K562 (cell line): ENCODE data around the gene UBA52. TPM values are rescaled to one million over a fixed set of nuclear protein-coding genes. Genes with fewer than 3 reads are reported as not detected.
A peak's percentile ranks its signal among the peaks of the same experiment; 100 is the strongest.

Experiments used
- CAMTA2 ChIP-seq: fragments of 250-450 bp; sonication (Bioruptor Pico); conservative IDR thresholded peaks from 2 replicates; pipeline ENCODE4 v1.5.1; 2022
- CEBPG ChIP-seq, 3 experiments: fragments of 200-800 bp in 1 of 3; sonication (Bioruptor generic) in 1 of 3; sonication (generic) in 1 of 3; formaldehyde crosslinking in 1 of 3; IDR thresholded peaks in 2 of 3; conservative IDR thresholded peaks in 1 of 3; 2 replicates each; pipeline versions ENCODE4 v1.6.1 to v1.8.0; 2016 to 2022; ENCODE audit warnings: missing compliant biosample characterization in 2 of 3, missing genetic modification characterization in 2 of 3, mild to moderate bottlenecking in 1 of 3, missing genetic modification reagents in 1 of 3
- CTCF ChIP-seq, 3 experiments: IDR thresholded peaks in 2 of 3; conservative IDR thresholded peaks in 1 of 3; 2 replicates each; pipeline ENCODE4 v1.5.1; 2011 to 2012; ENCODE audit warnings: low read length in 3 of 3, mild to moderate bottlenecking in 3 of 3, control low read depth in 2 of 3, improper control_type of control experiment in 1 of 3, inconsistent platforms in 1 of 3, low read depth in 1 of 3, mixed read lengths in 1 of 3, moderate library complexity in 1 of 3; ENCODE audit not compliant: insufficient read depth in 2 of 3
- HINFP ChIP-seq: fragments of 450-650 bp; conservative IDR thresholded peaks from 2 replicates; pipeline ENCODE4 v1.6.1; 2016; ENCODE audit warnings: missing genetic modification characterization, low read depth, mild to moderate bottlenecking, control low read depth, missing compliant biosample characterization
- MAFG ChIP-seq: fragments of 450-650 bp; conservative IDR thresholded peaks from 2 replicates; pipeline ENCODE4 v1.6.1; 2016; ENCODE audit warnings: missing genetic modification characterization, missing compliant biosample characterization
- MEIS2 ChIP-seq: fragments of 450-650 bp; IDR thresholded peaks from 2 replicates; pipeline ENCODE4 v1.6.1; 2014; ENCODE audit warnings: mild to moderate bottlenecking; ENCODE audit not compliant: partially characterized antibody
- NFIC ChIP-seq: fragments of 450-650 bp; IDR thresholded peaks from 2 replicates; pipeline ENCODE4 v1.6.1; 2017; ENCODE audit warnings: mild to moderate bottlenecking, inconsistent platforms
- NKRF ChIP-seq: fragments of 450-650 bp; IDR thresholded peaks from 2 replicates; pipeline ENCODE4 v1.6.1; 2016; ENCODE audit warnings: borderline replicate concordance
- POLR2A ChIP-seq: fragments of 450-650 bp; conservative IDR thresholded peaks from 2 replicates; pipeline ENCODE4 v1.6.1; 2016
- RB1 ChIP-seq: fragments of 450-650 bp; IDR thresholded peaks from 2 replicates; pipeline ENCODE4 v1.6.1; 2017; ENCODE audit warnings: low read depth, mild to moderate bottlenecking
- TCF3 ChIP-seq: sonication (generic); formaldehyde crosslinking; IDR thresholded peaks from 2 replicates; pipeline ENCODE4 v1.4.0; 2020; ENCODE audit warnings: mild to moderate bottlenecking, missing genetic modification reagents
- TCF7 ChIP-seq: sonication (generic); IDR thresholded peaks from 2 replicates; pipeline ENCODE4 v1.6.1; 2016; ENCODE audit warnings: antibody characterized with exemption, borderline replicate concordance
- YY1 ChIP-seq, 3 experiments: IDR thresholded peaks; 2 replicates each; pipeline ENCODE4 v1.6.1; 2011; ENCODE audit warnings: low read length in 2 of 3, mild to moderate bottlenecking in 2 of 3, moderate library complexity in 2 of 3, borderline replicate concordance in 1 of 3, control low read depth in 1 of 3, low read depth in 1 of 3; ENCODE audit not compliant: insufficient read depth in 3 of 3, insufficient replicate concordance in 2 of 3, control insufficient read depth in 1 of 3, insufficient read length in 1 of 3; ENCODE audit errors: extremely low read depth in 1 of 3
- ZNF444 ChIP-seq: fragments of 250-450 bp; sonication (Bioruptor Pico); IDR thresholded peaks from 2 replicates; pipeline ENCODE4 v1.4.0; 2020; ENCODE audit warnings: mild to moderate bottlenecking, moderate library complexity
- ZNF785 ChIP-seq: fragments of 250-450 bp; sonication (Bioruptor Pico); IDR thresholded peaks from 2 replicates; pipeline ENCODE4 v1.4.0; 2020; ENCODE audit warnings: mild to moderate bottlenecking
- polyA plus RNA-seq, 8 experiments: library from polyadenylated mRNA; depleted of rRNA in 4 of 8; stranded (reverse) in 5 of 8; unstranded in 3 of 8; fragments of >200 nt; fragmentation: Nextera tagmentation in 2 of 8; fragmentation: Illumina TruSeq in 1 of 8; extraction: Ambion mirVana in 2 of 8; extraction: Trizol in 1 of 8; gene quantifications; 2 replicates each; pipeline versions ENCODE4 v1.2.1 to v1.2.3, GENCODE V29; 2011 to 2014; ENCODE audit warnings: inconsistent platforms in 1 of 8, missing spikeins in 1 of 8
- total RNA-seq, 7 experiments: library from RNA; depleted of rRNA in 6 of 7; stranded (reverse); fragments of >200 nt in 6 of 7; fragmentation: Illumina TruSeq in 2 of 7; extraction: Trizol in 2 of 7; gene quantifications; 2 replicates each; pipeline versions ENCODE4 v1.2.1 to v1.2.3, GENCODE V29; 2011 to 2021; ENCODE audit warnings: low replicate concordance in 1 of 7
- TF ChIP-seq, protein P1 (sequence below): sonication (generic); formaldehyde crosslinking; IDR thresholded peaks from 2 replicates; pipeline ENCODE4 v1.5.0; 2020; ENCODE audit warnings: missing genetic modification reagents
- TF ChIP-seq, protein P2 (sequence below): fragments of 450-650 bp; IDR thresholded peaks from 2 replicates; pipeline ENCODE4 v1.6.1; 2018; ENCODE audit warnings: mild to moderate bottlenecking, low read depth; ENCODE audit not compliant: partially characterized antibody

Gene UBA52
- total and polyA plus RNA-seq, 9 of the 15 experiments (the other 6 are each of a cell fraction or from before 2014, with no cell fraction given): 1,110 to 2,751 (median 1,733) TPM

DNA sequence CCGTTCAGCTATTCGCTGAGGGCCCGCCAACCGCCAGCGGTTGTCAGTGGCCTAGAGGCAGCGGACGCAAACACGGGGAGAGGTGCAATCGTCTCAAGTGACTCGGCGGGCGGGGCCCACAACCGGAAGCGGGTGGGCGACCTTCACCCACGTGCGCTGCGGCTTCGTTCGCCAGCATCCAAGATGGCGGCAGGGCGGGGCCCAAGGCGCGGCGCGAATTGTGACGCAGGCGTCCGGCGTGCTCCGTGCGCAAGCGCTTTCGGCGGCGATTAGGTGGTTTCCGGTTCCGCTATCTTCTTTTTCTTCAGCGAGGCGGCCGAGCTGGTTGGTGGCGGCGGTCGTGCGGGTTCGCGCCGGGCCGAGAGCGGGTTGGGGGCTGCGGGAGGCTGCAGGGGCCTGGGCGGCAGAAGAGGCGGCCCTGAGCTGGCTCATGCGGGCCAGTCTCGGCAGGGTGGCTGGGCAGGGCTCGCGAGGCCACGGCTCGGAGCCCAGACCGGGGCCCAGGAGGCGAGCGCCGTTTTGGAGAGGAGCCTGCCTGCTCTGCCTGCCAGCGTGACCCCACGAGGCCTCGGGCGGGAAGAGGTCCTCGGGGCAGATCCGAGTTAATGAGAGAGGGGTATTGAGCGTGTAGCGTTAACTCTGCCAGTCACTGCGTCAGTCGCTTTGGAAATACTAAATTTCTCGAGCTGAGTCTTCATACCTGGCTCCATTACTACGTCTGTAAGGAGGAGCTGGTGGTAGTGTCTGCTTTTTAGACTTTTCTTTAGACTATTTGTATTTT lies at the start of gene UBA52 (continued):
- peak; percentile 58; the same call in 1 of the 2 replicates for TF ChIP-seq CEBPG (CRISPR knock-in tag; IDR thresholded peaks at IDR 0.05)
- TF ChIP-seq CEBPG (tag; conservative IDR thresholded peaks at IDR 0.05 in 1 of 2, IDR thresholded peaks at IDR 0.05 in 1 of 2): no peak
- peak; percentile 18; the same call in 1 of the 2 replicates for TF ChIP-seq NFIC
- TF ChIP-seq MEIS2: peak; percentile 56
- TF ChIP-seq HINFP: peak; percentile 42; the same call in 1 of the 2 replicates
- TF ChIP-seq ZNF444 (CRISPR knock-in tag): no peak
- TF ChIP-seq TCF3: peak; percentile 31
- TF ChIP-seq MAFG (tag): no peak
- TF ChIP-seq TCF7: peak; percentile 49; the same call in 1 of the 2 replicates
- peak; percentile 88 for TF ChIP-seq RB1
- TF ChIP-seq YY1 (IDR thresholded peaks at IDR 0.05; ENCODE audit: borderline replicate concordance in 1 of 3, control insufficient read depth in 1 of 3, extremely low read depth in 1 of 3, insufficient read depth in 3 of 3, insufficient read length in 1 of 3, insufficient replicate concordance in 2 of 3, low read depth in 1 of 3, low read length in 2 of 3): peak; percentile 99 to 100 (median 100)
- TF ChIP-seq, protein P1, sequence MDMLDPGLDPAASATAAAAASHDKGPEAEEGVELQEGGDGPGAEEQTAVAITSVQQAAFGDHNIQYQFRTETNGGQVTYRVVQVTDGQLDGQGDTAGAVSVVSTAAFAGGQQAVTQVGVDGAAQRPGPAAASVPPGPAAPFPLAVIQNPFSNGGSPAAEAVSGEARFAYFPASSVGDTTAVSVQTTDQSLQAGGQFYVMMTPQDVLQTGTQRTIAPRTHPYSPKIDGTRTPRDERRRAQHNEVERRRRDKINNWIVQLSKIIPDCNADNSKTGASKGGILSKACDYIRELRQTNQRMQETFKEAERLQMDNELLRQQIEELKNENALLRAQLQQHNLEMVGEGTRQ (CRISPR knock-in tag): peak; percentile 93
- peak; percentile 78; the same call in 1 of the 2 replicates for TF ChIP-seq CAMTA2 (CRISPR knock-in tag)
- TF ChIP-seq CTCF (IDR thresholded peaks at IDR 0.05 in 2 of 3, conservative IDR thresholded peaks at IDR 0.05 in 1 of 3; ENCODE audit: insufficient read depth in 2 of 3, low read depth in 1 of 3, low read length in 3 of 3): peak in 2 of 3 experiments; percentile 1 to 4; a peak in 1 of 6 replicates
- TF ChIP-seq, protein P2, sequence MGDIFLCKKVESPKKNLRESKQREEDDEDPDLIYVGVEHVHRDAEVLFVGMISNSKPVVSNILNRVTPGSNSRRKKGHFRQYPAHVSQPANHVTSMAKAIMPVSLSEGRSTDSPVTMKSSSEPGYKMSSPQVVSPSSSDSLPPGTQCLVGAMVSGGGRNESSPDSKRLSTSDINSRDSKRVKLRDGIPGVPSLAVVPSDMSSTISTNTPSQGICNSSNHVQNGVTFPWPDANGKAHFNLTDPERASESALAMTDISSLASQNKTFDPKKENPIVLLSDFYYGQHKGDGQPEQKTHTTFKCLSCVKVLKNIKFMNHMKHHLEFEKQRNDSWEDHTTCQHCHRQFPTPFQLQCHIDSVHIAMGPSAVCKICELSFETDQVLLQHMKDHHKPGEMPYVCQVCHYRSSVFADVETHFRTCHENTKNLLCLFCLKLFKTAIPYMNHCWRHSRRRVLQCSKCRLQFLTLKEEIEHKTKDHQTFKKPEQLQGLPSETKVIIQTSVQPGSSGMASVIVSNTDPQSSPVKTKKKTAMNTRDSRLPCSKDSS: no peak
- TF ChIP-seq NKRF: peak; percentile 90; the same call in 1 of the 2 replicates
- TF ChIP-seq POLR2A: peak; percentile 98
- no peak for TF ChIP-seq ZNF785
